Measurements from ENCODE around the gene AQP11. TPM values are rescaled to one million over a fixed set of nuclear protein-coding genes. Genes with fewer than 3 reads are reported as not detected.
A peak's percentile ranks its signal among the peaks of the same experiment; 100 is the strongest.

The AQP11 gene
- polyA plus RNA-seq, 1 of the 3 experiments (the other 2 are of a cell fraction), result 1.8 TPM

DNA sequence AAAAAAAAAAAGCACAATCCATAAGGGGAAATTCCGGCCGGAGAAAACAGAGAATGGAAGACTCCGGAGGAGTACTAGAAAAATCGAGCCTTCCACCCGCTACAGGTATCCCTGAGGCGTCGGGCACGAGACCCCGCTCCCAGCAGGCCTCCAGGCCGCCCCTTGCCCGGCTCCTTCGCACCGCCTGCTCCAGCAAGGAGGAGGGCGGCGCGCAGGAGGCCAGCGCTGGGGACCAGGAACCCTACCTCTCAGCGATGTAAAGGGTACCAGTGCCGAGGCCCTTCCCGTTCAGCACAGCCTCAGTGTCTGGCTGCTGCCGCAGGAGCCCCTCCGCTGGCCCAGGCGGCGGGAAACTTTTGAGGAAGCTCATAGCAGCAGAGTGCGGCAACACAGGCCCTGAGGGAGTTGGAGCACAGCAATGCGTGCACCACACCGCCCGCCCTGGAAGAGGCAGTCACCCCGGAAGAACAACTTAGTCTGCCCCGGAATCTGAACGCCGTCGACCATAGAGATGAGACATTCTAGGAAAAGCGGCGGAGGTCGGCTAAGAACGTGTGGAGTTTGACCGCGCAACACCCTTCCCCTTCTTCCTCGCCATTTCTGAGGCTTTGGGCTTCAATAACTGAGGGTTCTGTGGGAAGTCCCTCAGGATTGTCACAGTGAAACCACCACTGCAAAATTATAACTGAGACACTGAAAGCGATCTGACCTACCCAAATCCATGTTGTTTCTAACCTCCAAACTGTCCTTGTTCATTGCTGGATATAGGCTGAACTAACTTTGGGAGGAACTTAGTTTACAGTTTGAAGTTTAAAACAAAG, 47.8 kb downstream of the AQP11 start, which contains the start of gene CLNS1A:
CLNS1A (minus strand) TSS at position 450 of the 821 bp plus-strand sequence; CDS start at position 370, 80 bp downstream.
- H3K9me3 ChIP-seq, result no peaks in the 10 kb centered on the region
- no peaks in the 10 kb centered on the region for H4K20me1 ChIP-seq (ENCODE audit: insufficient read depth)
- H3F3A ChIP-seq (replicated peaks; ENCODE audit: insufficient read depth), result no peaks in the 10 kb centered on the region
- H3K27me3 ChIP-seq (ENCODE audit: insufficient read depth), result no peaks in the 10 kb centered on the region
- H3K79me2 ChIP-seq (ENCODE audit: insufficient read depth), result peaks cover 51% of the 10 kb centered on the region
- peak within 1 kb of the TSS; percentile 79 to 92 for H3K4me3 ChIP-seq (ENCODE audit: low read depth in 2 of 2, low read length in 1 of 2)
- peaks cover 1 to 2% of the 10 kb centered on the region in 2 experiments for H3K36me3 ChIP-seq (replicated peaks in 1 of 2; ENCODE audit: control insufficient read depth in 1 of 2, insufficient read depth in 2 of 2, low read length in 1 of 2)
- under 1% methylated on average over 29 of the region's 41 CpGs for WGBS (ENCODE audit: low lambda C conversion rate)
- ChIA-PET CTCF (interaction anchor here (1.2 kb wide), 1 partner anchor 18 kb away, joined by 4 read pairs; no protein-coding TSS in a partner anchor), POLR2A (interaction anchor here (0.6 to 1.3 kb wide), 2 partner anchors 12 to 357 kb away, joined by 4 to 5 read pairs; partner anchors contain the start of gene INTS4)
- H3K4me2 ChIP-seq, result peak within 1 kb of the TSS; percentile 94
- peaks cover 6 to 8% of the 10 kb centered on the region in 2 experiments; a peak in 3 of 4 replicates for H3K4me1 ChIP-seq (ENCODE audit: control insufficient read depth in 1 of 2, insufficient read depth in 2 of 2, low read depth in 1 of 2, low read length in 1 of 2)
- peak within 1 kb of the TSS; percentile 93 for H3K9ac ChIP-seq
- H2AFZ ChIP-seq (ENCODE audit: low read depth), result peak within 1 kb of the TSS; percentile 94
- peak; percentile 89 for DNase-seq
- no peaks in the 10 kb centered on the region for H3K9me2 ChIP-seq
- H3K27ac ChIP-seq (ENCODE audit: low read depth in 2 of 2, low read length in 1 of 2), result peak within 1 kb of the TSS; percentile 71 to 89
- TF ChIP-seq, protein P1, sequence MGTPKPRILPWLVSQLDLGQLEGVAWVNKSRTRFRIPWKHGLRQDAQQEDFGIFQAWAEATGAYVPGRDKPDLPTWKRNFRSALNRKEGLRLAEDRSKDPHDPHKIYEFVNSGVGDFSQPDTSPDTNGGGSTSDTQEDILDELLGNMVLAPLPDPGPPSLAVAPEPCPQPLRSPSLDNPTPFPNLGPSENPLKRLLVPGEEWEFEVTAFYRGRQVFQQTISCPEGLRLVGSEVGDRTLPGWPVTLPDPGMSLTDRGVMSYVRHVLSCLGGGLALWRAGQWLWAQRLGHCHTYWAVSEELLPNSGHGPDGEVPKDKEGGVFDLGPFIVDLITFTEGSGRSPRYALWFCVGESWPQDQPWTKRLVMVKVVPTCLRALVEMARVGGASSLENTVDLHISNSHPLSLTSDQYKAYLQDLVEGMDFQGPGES (IDR thresholded peaks at IDR 0.05; ENCODE audit: low read depth, low read length), result no peak
- TF ChIP-seq TCF12 (IDR thresholded peaks at IDR 0.05) (peak; percentile 10; the same call in 1 of the 2 replicates), RCOR1 (IDR thresholded peaks at IDR 0.05; ENCODE audit: low read length) (peak; percentile 34; the same call in 1 of the 2 replicates), RFX5 (IDR thresholded peaks at IDR 0.05; ENCODE audit: low read length) (no peak), POLR2AphosphoS5 (IDR thresholded peaks at IDR 0.05; ENCODE audit: low read depth, low read length) (peak; percentile 98), MXI1 (IDR thresholded peaks at IDR 0.05; ENCODE audit: low read depth, low read length) (peak; percentile 94), JUND (IDR thresholded peaks at IDR 0.05) (no peak), GATA2 (CRISPR knock-in tag; IDR thresholded peaks at IDR 0.05) (no peak), GABPA (IDR thresholded peaks at IDR 0.05; ENCODE audit: low read depth) (peak; percentile 99), EP300 (IDR thresholded peaks at IDR 0.05; ENCODE audit: borderline replicate concordance in 1 of 2, low read depth in 1 of 2, low read length in 1 of 2) (no peak), FOXJ3 (CRISPR knock-in tag; IDR thresholded peaks at IDR 0.05) (no peak), TAF1 (IDR thresholded peaks at IDR 0.05; ENCODE audit: borderline replicate concordance, low read depth, low read length) (peak; percentile 97), MEF2A (IDR thresholded peaks at IDR 0.05; ENCODE audit: borderline replicate concordance, low read depth) (no peak), FOXM1 (IDR thresholded peaks at IDR 0.05; ENCODE audit: low read depth) (no peak)
- TF ChIP-seq, protein P2, sequence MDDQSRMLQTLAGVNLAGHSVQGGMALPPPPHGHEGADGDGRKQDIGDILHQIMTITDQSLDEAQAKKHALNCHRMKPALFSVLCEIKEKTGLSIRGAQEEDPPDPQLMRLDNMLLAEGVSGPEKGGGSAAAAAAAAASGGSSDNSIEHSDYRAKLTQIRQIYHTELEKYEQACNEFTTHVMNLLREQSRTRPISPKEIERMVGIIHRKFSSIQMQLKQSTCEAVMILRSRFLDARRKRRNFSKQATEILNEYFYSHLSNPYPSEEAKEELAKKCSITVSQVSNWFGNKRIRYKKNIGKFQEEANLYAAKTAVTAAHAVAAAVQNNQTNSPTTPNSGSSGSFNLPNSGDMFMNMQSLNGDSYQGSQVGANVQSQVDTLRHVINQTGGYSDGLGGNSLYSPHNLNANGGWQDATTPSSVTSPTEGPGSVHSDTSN (IDR thresholded peaks at IDR 0.05), result no peak; the same call in 1 of the 2 replicates
- TF ChIP-seq, protein P3, sequence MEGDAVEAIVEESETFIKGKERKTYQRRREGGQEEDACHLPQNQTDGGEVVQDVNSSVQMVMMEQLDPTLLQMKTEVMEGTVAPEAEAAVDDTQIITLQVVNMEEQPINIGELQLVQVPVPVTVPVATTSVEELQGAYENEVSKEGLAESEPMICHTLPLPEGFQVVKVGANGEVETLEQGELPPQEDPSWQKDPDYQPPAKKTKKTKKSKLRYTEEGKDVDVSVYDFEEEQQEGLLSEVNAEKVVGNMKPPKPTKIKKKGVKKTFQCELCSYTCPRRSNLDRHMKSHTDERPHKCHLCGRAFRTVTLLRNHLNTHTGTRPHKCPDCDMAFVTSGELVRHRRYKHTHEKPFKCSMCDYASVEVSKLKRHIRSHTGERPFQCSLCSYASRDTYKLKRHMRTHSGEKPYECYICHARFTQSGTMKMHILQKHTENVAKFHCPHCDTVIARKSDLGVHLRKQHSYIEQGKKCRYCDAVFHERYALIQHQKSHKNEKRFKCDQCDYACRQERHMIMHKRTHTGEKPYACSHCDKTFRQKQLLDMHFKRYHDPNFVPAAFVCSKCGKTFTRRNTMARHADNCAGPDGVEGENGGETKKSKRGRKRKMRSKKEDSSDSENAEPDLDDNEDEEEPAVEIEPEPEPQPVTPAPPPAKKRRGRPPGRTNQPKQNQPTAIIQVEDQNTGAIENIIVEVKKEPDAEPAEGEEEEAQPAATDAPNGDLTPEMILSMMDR (IDR thresholded peaks at IDR 0.05), result no peak
- TF ChIP-seq, protein P4, sequence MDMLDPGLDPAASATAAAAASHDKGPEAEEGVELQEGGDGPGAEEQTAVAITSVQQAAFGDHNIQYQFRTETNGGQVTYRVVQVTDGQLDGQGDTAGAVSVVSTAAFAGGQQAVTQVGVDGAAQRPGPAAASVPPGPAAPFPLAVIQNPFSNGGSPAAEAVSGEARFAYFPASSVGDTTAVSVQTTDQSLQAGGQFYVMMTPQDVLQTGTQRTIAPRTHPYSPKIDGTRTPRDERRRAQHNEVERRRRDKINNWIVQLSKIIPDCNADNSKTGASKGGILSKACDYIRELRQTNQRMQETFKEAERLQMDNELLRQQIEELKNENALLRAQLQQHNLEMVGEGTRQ (IDR thresholded peaks at IDR 0.05; ENCODE audit: borderline replicate concordance, low read depth, low read length), result no peak
- TF ChIP-seq, protein P5, sequence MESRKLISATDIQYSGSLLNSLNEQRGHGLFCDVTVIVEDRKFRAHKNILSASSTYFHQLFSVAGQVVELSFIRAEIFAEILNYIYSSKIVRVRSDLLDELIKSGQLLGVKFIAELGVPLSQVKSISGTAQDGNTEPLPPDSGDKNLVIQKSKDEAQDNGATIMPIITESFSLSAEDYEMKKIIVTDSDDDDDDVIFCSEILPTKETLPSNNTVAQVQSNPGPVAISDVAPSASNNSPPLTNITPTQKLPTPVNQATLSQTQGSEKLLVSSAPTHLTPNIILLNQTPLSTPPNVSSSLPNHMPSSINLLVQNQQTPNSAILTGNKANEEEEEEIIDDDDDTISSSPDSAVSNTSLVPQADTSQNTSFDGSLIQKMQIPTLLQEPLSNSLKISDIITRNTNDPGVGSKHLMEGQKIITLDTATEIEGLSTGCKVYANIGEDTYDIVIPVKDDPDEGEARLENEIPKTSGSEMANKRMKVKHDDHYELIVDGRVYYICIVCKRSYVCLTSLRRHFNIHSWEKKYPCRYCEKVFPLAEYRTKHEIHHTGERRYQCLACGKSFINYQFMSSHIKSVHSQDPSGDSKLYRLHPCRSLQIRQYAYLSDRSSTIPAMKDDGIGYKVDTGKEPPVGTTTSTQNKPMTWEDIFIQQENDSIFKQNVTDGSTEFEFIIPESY (IDR thresholded peaks at IDR 0.05; ENCODE audit: borderline replicate concordance, low read depth), result no peak
- TF ChIP-seq, protein P6, sequence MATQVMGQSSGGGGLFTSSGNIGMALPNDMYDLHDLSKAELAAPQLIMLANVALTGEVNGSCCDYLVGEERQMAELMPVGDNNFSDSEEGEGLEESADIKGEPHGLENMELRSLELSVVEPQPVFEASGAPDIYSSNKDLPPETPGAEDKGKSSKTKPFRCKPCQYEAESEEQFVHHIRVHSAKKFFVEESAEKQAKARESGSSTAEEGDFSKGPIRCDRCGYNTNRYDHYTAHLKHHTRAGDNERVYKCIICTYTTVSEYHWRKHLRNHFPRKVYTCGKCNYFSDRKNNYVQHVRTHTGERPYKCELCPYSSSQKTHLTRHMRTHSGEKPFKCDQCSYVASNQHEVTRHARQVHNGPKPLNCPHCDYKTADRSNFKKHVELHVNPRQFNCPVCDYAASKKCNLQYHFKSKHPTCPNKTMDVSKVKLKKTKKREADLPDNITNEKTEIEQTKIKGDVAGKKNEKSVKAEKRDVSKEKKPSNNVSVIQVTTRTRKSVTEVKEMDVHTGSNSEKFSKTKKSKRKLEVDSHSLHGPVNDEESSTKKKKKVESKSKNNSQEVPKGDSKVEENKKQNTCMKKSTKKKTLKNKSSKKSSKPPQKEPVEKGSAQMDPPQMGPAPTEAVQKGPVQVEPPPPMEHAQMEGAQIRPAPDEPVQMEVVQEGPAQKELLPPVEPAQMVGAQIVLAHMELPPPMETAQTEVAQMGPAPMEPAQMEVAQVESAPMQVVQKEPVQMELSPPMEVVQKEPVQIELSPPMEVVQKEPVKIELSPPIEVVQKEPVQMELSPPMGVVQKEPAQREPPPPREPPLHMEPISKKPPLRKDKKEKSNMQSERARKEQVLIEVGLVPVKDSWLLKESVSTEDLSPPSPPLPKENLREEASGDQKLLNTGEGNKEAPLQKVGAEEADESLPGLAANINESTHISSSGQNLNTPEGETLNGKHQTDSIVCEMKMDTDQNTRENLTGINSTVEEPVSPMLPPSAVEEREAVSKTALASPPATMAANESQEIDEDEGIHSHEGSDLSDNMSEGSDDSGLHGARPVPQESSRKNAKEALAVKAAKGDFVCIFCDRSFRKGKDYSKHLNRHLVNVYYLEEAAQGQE (IDR thresholded peaks at IDR 0.05; ENCODE audit: low read depth, low read length), result 0 out of 2 replicates have a peak, but pooled peaks have one; percentile 8
